Measurements from ENCODE around the gene CLUH. TPM values are rescaled to one million over a fixed set of nuclear protein-coding genes. Genes with fewer than 3 reads are reported as not detected.

CLUH gene
- total RNA-seq, 1 experiment from 2014 or later, result 161 TPM

- intact Hi-C loops (cut with micrococcal nuclease; ENCODE audit: unreplicated experiment), result no loop called here
- no peak overlapping the region for H3K4me3 ChIP-seq (ENCODE audit: low read depth, low read length)
- no peak for DNase-seq
- no TSS peak for BruUV-seq (replicated peaks)
- no peaks in the 10 kb centered on the region for H3K9me3 Mint-ChIP-seq (ENCODE audit: unreplicated experiment)
- no peaks in the 10 kb centered on the region for H3K36me3 ChIP-seq (ENCODE audit: control insufficient read depth, insufficient read depth, low read length)
- H3K36me3 Mint-ChIP-seq (ENCODE audit: insufficient read depth, unreplicated experiment), result no peaks in the 10 kb centered on the region
- no peaks in the 10 kb centered on the region for H3K9me3 ChIP-seq
- H3K27me3 Mint-ChIP-seq (ENCODE audit: insufficient read depth, unreplicated experiment), result peaks cover 13% of the 10 kb centered on the region
- TF ChIP-seq, protein P1, sequence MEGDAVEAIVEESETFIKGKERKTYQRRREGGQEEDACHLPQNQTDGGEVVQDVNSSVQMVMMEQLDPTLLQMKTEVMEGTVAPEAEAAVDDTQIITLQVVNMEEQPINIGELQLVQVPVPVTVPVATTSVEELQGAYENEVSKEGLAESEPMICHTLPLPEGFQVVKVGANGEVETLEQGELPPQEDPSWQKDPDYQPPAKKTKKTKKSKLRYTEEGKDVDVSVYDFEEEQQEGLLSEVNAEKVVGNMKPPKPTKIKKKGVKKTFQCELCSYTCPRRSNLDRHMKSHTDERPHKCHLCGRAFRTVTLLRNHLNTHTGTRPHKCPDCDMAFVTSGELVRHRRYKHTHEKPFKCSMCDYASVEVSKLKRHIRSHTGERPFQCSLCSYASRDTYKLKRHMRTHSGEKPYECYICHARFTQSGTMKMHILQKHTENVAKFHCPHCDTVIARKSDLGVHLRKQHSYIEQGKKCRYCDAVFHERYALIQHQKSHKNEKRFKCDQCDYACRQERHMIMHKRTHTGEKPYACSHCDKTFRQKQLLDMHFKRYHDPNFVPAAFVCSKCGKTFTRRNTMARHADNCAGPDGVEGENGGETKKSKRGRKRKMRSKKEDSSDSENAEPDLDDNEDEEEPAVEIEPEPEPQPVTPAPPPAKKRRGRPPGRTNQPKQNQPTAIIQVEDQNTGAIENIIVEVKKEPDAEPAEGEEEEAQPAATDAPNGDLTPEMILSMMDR (IDR thresholded peaks at IDR 0.05; ENCODE audit: insufficient read depth in 1 of 2, low read depth in 1 of 2, low read length in 1 of 2, severe bottlenecking in 1 of 2, unreplicated experiment in 1 of 2), result no peak
- POLR2A ChIA-PET, result no interaction called here
- no peak overlapping the region for H3K4me3 Mint-ChIP-seq (ENCODE audit: unreplicated experiment)
- CTCF ChIA-PET, result no interaction called here
- H3K27me3 ChIP-seq (replicated peaks; ENCODE audit: control insufficient read depth, insufficient read depth, low read length), result no peaks in the 10 kb centered on the region; the same call in 1 of the 2 replicates
- H3K27ac Mint-ChIP-seq (ENCODE audit: unreplicated experiment), result no peak overlapping the region
- H3K4me1 Mint-ChIP-seq (ENCODE audit: low read depth, unreplicated experiment), result no peaks in the 10 kb centered on the region
- H3K4me1 ChIP-seq, result peaks cover 8% of the 10 kb centered on the region
These were observed 39.9 kb upstream of the CLUH start for GRCh38 chr17:2751491-2751890.

- TF ChIP-seq, protein P1 (IDR thresholded peaks at IDR 0.05; ENCODE audit: insufficient read depth in 1 of 2, low read depth in 1 of 2, low read length in 1 of 2, severe bottlenecking in 1 of 2, unreplicated experiment in 1 of 2), result no peak
- H3K4me1 Mint-ChIP-seq (ENCODE audit: low read depth, unreplicated experiment), result no peaks in the 10 kb centered on the region
- BruUV-seq (replicated peaks), result no TSS peak
- no peaks in the 10 kb centered on the region; the same call in 1 of the 2 replicates for H3K27me3 ChIP-seq (replicated peaks; ENCODE audit: control insufficient read depth, insufficient read depth, low read length)
- ChIA-PET POLR2A (no interaction called here), CTCF (no interaction called here)
- no peaks in the 10 kb centered on the region for H3K36me3 ChIP-seq (ENCODE audit: control insufficient read depth, insufficient read depth, low read length)
- H3K4me3 ChIP-seq (ENCODE audit: low read depth, low read length), result no peak overlapping the region
- no peak overlapping the region for H3K27ac Mint-ChIP-seq (ENCODE audit: unreplicated experiment)
- intact Hi-C loops (cut with micrococcal nuclease; ENCODE audit: unreplicated experiment), result no loop called here
- H3K36me3 Mint-ChIP-seq (ENCODE audit: insufficient read depth, unreplicated experiment), result no peaks in the 10 kb centered on the region
- no peak for DNase-seq
- no peak overlapping the region for H3K4me3 Mint-ChIP-seq (ENCODE audit: unreplicated experiment)
- H3K27me3 Mint-ChIP-seq (ENCODE audit: insufficient read depth, unreplicated experiment), result peaks cover 12% of the 10 kb centered on the region
- peaks cover 4% of the 10 kb centered on the region; the same call in 1 of the 2 replicates for H3K4me1 ChIP-seq
- no peaks in the 10 kb centered on the region for H3K9me3 Mint-ChIP-seq (ENCODE audit: unreplicated experiment)
- H3K9me3 ChIP-seq, result no peaks in the 10 kb centered on the region
These were observed 39.2 kb upstream of the CLUH start for GRCh38 chr17:2750721-2751120.

- CTCF ChIA-PET, result interaction anchor here (0.6 kb wide), 1 partner anchor 24 kb away, joined by 3 read pairs; no protein-coding TSS in a partner anchor
- no peaks in the 10 kb centered on the region for H3K4me1 Mint-ChIP-seq (ENCODE audit: low read depth, unreplicated experiment)
- Histone ChIP-seq H3K27me3 (replicated peaks; ENCODE audit: control insufficient read depth, insufficient read depth, low read length) (no peaks in the 10 kb centered on the region; the same call in 1 of the 2 replicates), H3K4me3 (ENCODE audit: low read depth, low read length) (peak overlapping the region; percentile 22), H3K4me1 (peaks cover 4% of the 10 kb centered on the region; the same call in 1 of the 2 replicates), H3K9me3 (no peaks in the 10 kb centered on the region), H3K36me3 (ENCODE audit: control insufficient read depth, insufficient read depth, low read length) (no peaks in the 10 kb centered on the region)
- H3K36me3 Mint-ChIP-seq (ENCODE audit: insufficient read depth, unreplicated experiment), result no peaks in the 10 kb centered on the region
- DNase-seq, result peak; percentile 76 to 92
- H3K27me3 Mint-ChIP-seq (ENCODE audit: insufficient read depth, unreplicated experiment), result peaks cover 14% of the 10 kb centered on the region
- intact Hi-C loops (cut with micrococcal nuclease; ENCODE audit: unreplicated experiment), result no loop called here
- H3K9me3 Mint-ChIP-seq (ENCODE audit: unreplicated experiment), result no peaks in the 10 kb centered on the region
- POLR2A ChIA-PET, result no interaction called here
- TF ChIP-seq, protein P1 (IDR thresholded peaks at IDR 0.05; ENCODE audit: insufficient read depth in 1 of 2, low read depth in 1 of 2, low read length in 1 of 2, severe bottlenecking in 1 of 2, unreplicated experiment in 1 of 2), result no peak
- H3K27ac Mint-ChIP-seq (ENCODE audit: unreplicated experiment), result no peak overlapping the region
- no TSS peak for BruUV-seq (replicated peaks)
- peak overlapping the region; percentile 20 for H3K4me3 Mint-ChIP-seq (ENCODE audit: unreplicated experiment)
These were observed 38.2 kb upstream of the CLUH start for GRCh38 chr17:2749784-2750181.
